T-helper 17 cell (primary cell): ENCODE results near the gene ISOC2. TPM values are rescaled to one million over a fixed set of nuclear protein-coding genes. Genes with fewer than 3 reads are reported as not detected.

Experiments
- ATAC-seq: fragments of 150-1000 bp; cut with Tn5 transposase; 2 replicates; pipeline ENCODE4 v1.10.0; 2021; ENCODE audit warnings: mild to moderate bottlenecking, moderate library complexity
- DNase-seq, 3 donors: peaks; one replicate each; pipeline versions ENCODE4 v3.0.0 to v3.0.0-alpha.2; 2020 to 2021
- H3K9me3 ChIP-seq: one replicate; pipeline ENCODE4 v1.7.0; 2013; ENCODE audit warnings: low read length, mild to moderate bottlenecking; ENCODE audit not compliant: control insufficient read depth, poor library complexity, severe bottlenecking
- H3K27ac Mint-ChIP-seq: one replicate; pipeline ENCODE4 v1.8.0; 2022; ENCODE audit warnings: mild to moderate bottlenecking, moderate library complexity, mixed read lengths
- H3K27me3 Mint-ChIP-seq: one replicate; pipeline ENCODE4 v1.8.0; 2022; ENCODE audit warnings: mixed read lengths
- H3K36me3 Mint-ChIP-seq: one replicate; pipeline ENCODE4 v1.8.0; 2022; ENCODE audit warnings: low read depth, mixed read lengths
- H3K4me1 Mint-ChIP-seq: one replicate; pipeline ENCODE4 v1.8.0; 2022; ENCODE audit warnings: mild to moderate bottlenecking, mixed read lengths
- H3K4me3 Mint-ChIP-seq: one replicate; pipeline ENCODE4 v1.8.0; 2022; ENCODE audit warnings: mild to moderate bottlenecking, moderate library complexity, mixed read lengths
- total RNA-seq, 4 donors: library from RNA in 2 of 4; stranded (reverse) in 2 of 4; gene quantifications; one replicate each; pipeline ENCODE4 v1.2.3 and lab custom pipeline; 2022 to 2026

The ISOC2 gene
- total RNA-seq, 2 donors from 2014 or later, result 6.5 to 7.2 TPM

DNA sequence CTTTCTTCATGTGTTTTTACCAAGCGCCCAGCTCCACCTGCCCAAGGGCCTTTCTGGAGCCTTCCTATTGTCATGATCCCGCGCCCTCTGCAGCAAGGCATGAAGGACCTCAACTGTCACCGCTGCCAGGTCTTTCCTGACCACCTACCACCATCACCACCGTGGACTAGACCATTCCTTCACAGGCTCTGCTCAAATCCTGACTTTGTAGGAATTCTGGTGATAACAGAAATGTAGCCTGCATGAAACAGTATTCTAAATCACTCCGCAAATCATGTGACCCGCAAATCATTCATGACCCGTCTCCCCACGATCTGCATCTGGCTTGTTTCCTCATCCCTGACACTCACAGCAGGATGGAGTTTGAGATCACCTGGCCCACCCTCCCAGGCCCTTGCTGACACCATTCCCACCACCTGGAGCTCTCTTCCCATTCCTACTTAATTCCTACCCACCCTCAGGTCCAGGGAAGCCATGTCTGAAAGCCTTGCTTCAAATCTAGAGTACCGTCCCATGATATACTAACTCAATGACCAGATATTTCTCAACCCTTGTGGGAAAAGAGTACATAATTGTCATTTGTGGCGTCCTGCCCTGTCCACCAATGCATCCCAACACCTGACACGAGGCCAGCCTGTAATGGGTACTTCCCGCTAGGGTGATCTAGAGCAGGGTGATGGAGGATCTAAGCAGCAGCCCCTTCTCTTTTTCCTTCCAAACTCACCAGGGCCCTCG lies 55.2 kb downstream of the ISOC2 start:
- Mint-ChIP-seq H3K4me3 (peak overlapping the region; percentile 88), H3K4me1 (peaks cover 23% of the 10 kb centered on the region), H3K36me3 (peaks cover 7% of the 10 kb centered on the region), H3K27me3 (no peaks in the 10 kb centered on the region), H3K27ac (peak overlapping the region; percentile 95)
- H3K9me3 ChIP-seq, result no peaks in the 10 kb centered on the region
- DNase-seq (no peak), ATAC-seq (no peak)

DNA sequence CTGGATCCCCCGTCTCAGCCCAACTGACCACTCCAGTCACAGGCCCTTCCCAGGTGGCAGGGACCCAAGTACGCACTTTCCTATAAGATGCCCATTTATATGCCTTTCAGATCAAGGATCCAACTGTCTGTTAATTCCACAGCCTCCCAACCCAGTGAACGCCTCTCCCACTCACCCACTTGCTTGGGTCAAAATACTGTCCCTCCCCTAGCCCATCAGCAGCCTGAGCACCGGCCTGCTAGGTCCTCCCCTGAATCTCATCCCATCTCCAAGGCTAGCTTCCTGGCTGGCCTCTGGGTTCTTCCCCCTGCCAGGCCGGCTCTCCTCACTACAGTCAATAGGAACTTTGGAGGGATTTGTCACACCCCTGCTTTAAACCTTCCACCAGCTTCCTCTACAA lies 55.8 kb downstream of the ISOC2 start:
- Mint-ChIP-seq H3K27me3 (no peaks in the 10 kb centered on the region), H3K4me3 (peak overlapping the region; percentile 88), H3K27ac (peak overlapping the region; percentile 95), H3K4me1 (peaks cover 23% of the 10 kb centered on the region), H3K36me3 (peaks cover 7% of the 10 kb centered on the region)
- no peaks in the 10 kb centered on the region for H3K9me3 ChIP-seq
- DNase-seq, result no peak
- ATAC-seq, result no peak

Other genes with a start within 250 kb of the ISOC2 start
- gene TMEM86B, start 232.9 kb downstream of the ISOC2 start, total RNA-seq, result 10 to 100 TPM; 12.4 to 12.8 TPM
- gene PPP6R1, start 202.6 kb downstream of the ISOC2 start, total RNA-seq, result 100 to 1,000 TPM; 183 to 186 TPM
- gene HSPBP1, start 181.5 kb downstream of the ISOC2 start, total RNA-seq, result 10 to 100 TPM; 19.1 to 23.1 TPM
- 1 to 10 TPM; 3.0 to 7.4 TPM for gene BRSK1, start 177.6 kb downstream of the ISOC2 start, total RNA-seq
- gene TMEM150B, start 136.3 kb downstream of the ISOC2 start, total RNA-seq, result under 1 TPM in 1 of 2 donors, not detected in 1; 0.75 TPM
- gene KMT5C, start 121.8 kb downstream of the ISOC2 start, total RNA-seq, result 100 to 1,000 TPM in 1 of 2 donors, 10 to 100 TPM in 1; 66.6 to 103 TPM
- 1 to 10 TPM in 1 of 2 donors, under 1 TPM in 1; 0.62 to 1.4 TPM for gene COX6B2, start 106.9 kb downstream of the ISOC2 start, total RNA-seq
- under 1 TPM in 1 of 2 donors, not detected in 1; 0.07 TPM for gene GARIN5B, start 98.4 kb downstream of the ISOC2 start, total RNA-seq
- gene IL11, start 91.2 kb downstream of the ISOC2 start, total RNA-seq, result under 1 TPM; 0.25 to 0.89 TPM
- not detected for gene TMEM190, start 84.8 kb downstream of the ISOC2 start, total RNA-seq
- gene TMEM238, start 77.3 kb downstream of the ISOC2 start, total RNA-seq, result 10 to 100 TPM; 14.6 to 19.5 TPM
- gene RPL28, start 75.7 kb downstream of the ISOC2 start, total RNA-seq, result 1,000 to 10,000 TPM; 3,164 to 3,616 TPM
- 10 to 100 TPM; 64.6 to 78.1 TPM for gene UBE2S, start 53.9 kb downstream of the ISOC2 start, total RNA-seq
- not detected for gene SHISA7, start 18.3 kb downstream of the ISOC2 start, total RNA-seq
- gene C19orf85, start 3.1 kb upstream of the ISOC2 start, total RNA-seq, result not detected
- gene ZNF628, start 15.0 kb upstream of the ISOC2 start, total RNA-seq, result 10 to 100 TPM; 19.4 to 25.5 TPM
- 10 to 100 TPM in 1 of 2 donors, 1 to 10 TPM in 1; 9.1 to 11.9 TPM for gene NAT14, start 23.5 kb upstream of the ISOC2 start, total RNA-seq
- gene SSC5D, start 26.8 kb upstream of the ISOC2 start, total RNA-seq, result under 1 TPM; 0.08 to 0.47 TPM
- not detected for gene SBK2, start 75.5 kb upstream of the ISOC2 start, total RNA-seq
- not detected for gene SBK3, start 83.9 kb upstream of the ISOC2 start, total RNA-seq
- 1 to 10 TPM; 5.9 to 6.2 TPM for gene ZNF579, start 119.2 kb upstream of the ISOC2 start, total RNA-seq
- 10 to 100 TPM in 1 of 2 donors, 1 to 10 TPM in 1; 9.2 to 10.7 TPM for gene FIZ1, start 137.9 kb upstream of the ISOC2 start, total RNA-seq
- gene ZNF524, start 138.6 kb upstream of the ISOC2 start, total RNA-seq, result 10 to 100 TPM; 16.6 to 17.0 TPM
- 10 to 100 TPM; 12.6 to 12.8 TPM for gene ZNF865, start 144.0 kb upstream of the ISOC2 start, total RNA-seq
- gene ZNF784, start 162.9 kb upstream of the ISOC2 start, total RNA-seq, result 10 to 100 TPM; 11.3 to 13.8 TPM
- gene ZNF580, start 179.4 kb upstream of the ISOC2 start, total RNA-seq, result 10 to 100 TPM; 40.3 to 41.8 TPM
- 10 to 100 TPM; 24.7 to 26.3 TPM for gene ZNF581, start 182.0 kb upstream of the ISOC2 start, total RNA-seq
- 1 to 10 TPM; 1.1 to 1.6 TPM for gene CCDC106, start 186.6 kb upstream of the ISOC2 start, total RNA-seq
- gene U2AF2, start 193.4 kb upstream of the ISOC2 start, total RNA-seq, result 100 to 1,000 TPM; 248 to 258 TPM
- gene EPN1, start 213.6 kb upstream of the ISOC2 start, total RNA-seq, result 10 to 100 TPM; 42.5 to 44.1 TPM